CD14-positive monocyte (primary cell): ENCODE results near the gene TOMM5. TPM values are rescaled to one million over a fixed set of nuclear protein-coding genes. Genes with fewer than 3 reads are reported as not detected.
A peak's percentile ranks its signal among the peaks of the same experiment; 100 is the strongest.

Experiments
- DNase-seq, 3 donors: peaks; one replicate each; pipeline ENCODE4 v3.0.0-alpha.2; 2011 to 2022
- H2AFZ ChIP-seq: 2 replicates; pipeline ENCODE4 v1.6.0; 2012; ENCODE audit warnings: mild to moderate bottlenecking, low read depth, low read length, inconsistent platforms; ENCODE audit not compliant: insufficient read depth, poor library complexity, severe bottlenecking
- H3K27ac ChIP-seq, 2 donors: 1 replicate in 1 of 2; 2 replicates in 1 of 2; pipeline ENCODE4 v1.5.1; 2012 to 2013; ENCODE audit warnings: low read length in 2 of 2, control low read depth in 1 of 2, inconsistent platforms in 1 of 2, low read depth in 1 of 2, mild to moderate bottlenecking in 1 of 2
- H3K27me3 ChIP-seq, 2 donors: one replicate each; pipeline versions ENCODE4 v1.6.0 to v1.6.1; 2011 to 2013; ENCODE audit warnings: low read length in 2 of 2; ENCODE audit not compliant: control insufficient read depth in 2 of 2, insufficient read depth in 2 of 2
- H3K36me3 ChIP-seq, 2 donors: replicated peaks in 1 of 2; 1 replicate in 1 of 2; 2 replicates in 1 of 2; pipeline versions ENCODE4 v1.5.1 to v1.6.1; 2012 to 2013; ENCODE audit warnings: low read length in 2 of 2, control low read depth in 1 of 2, inconsistent platforms in 1 of 2, mild to moderate bottlenecking in 1 of 2; ENCODE audit not compliant: insufficient read depth in 2 of 2, control insufficient read depth in 1 of 2
- H3K4me1 ChIP-seq, 2 donors: 1 replicate in 1 of 2; 2 replicates in 1 of 2; pipeline versions ENCODE4 v1.5.1 to v1.6.1; 2012 to 2013; ENCODE audit warnings: low read length in 2 of 2, control low read depth in 1 of 2, inconsistent platforms in 1 of 2, mild to moderate bottlenecking in 1 of 2, moderate library complexity in 1 of 2; ENCODE audit not compliant: insufficient read depth in 2 of 2, control insufficient read depth in 1 of 2
- H3K4me2 ChIP-seq: replicated peaks from 2 replicates; pipeline ENCODE3; 2012; ENCODE audit warnings: low read length, moderate library complexity, mild to moderate bottlenecking; ENCODE audit not compliant: poor library complexity, severe bottlenecking; ENCODE audit errors: extremely low read depth
- H3K4me3 ChIP-seq, 3 experiments: fragments of 200-600 bp in 1 of 3; sonication (generic) in 1 of 3; replicated peaks in 1 of 3; 1 replicate in 2 of 3; 2 replicates in 1 of 3; pipeline ENCODE4 v1.5.1; 2011 to 2013; ENCODE audit warnings: low read length in 3 of 3, mild to moderate bottlenecking in 3 of 3, control low read depth in 2 of 3, low read depth in 2 of 3, inconsistent platforms in 1 of 3, moderate library complexity in 1 of 3
- H3K79me2 ChIP-seq: 2 replicates; pipeline ENCODE4 v1.6.0; 2012; ENCODE audit warnings: mild to moderate bottlenecking, control low read depth, inconsistent platforms, low read length, moderate library complexity; ENCODE audit not compliant: insufficient read depth
- H3K9ac ChIP-seq: 2 replicates; pipeline ENCODE4 v1.6.0; 2017; ENCODE audit warnings: low read length, mild to moderate bottlenecking; ENCODE audit not compliant: insufficient read depth, poor library complexity, severe bottlenecking
- H3K9me3 ChIP-seq, 2 donors: replicated peaks in 1 of 2; 1 replicate in 1 of 2; 2 replicates in 1 of 2; pipeline versions ENCODE4 v1.5.1 to v1.6.1; 2012 to 2013; ENCODE audit warnings: low read length in 2 of 2, control low read depth in 1 of 2; ENCODE audit not compliant: control insufficient read depth in 1 of 2, insufficient read depth in 1 of 2
- H4K20me1 ChIP-seq: 2 replicates; pipeline ENCODE4 v1.6.0; 2012; ENCODE audit warnings: mild to moderate bottlenecking, low read length, control low read depth, moderate library complexity; ENCODE audit not compliant: insufficient read depth
- H3K27ac Mint-ChIP-seq, 7 donors: one replicate each; pipeline ENCODE4 v1.8.0; 2020; ENCODE audit warnings: mild to moderate bottlenecking in 7 of 7, mixed read lengths in 7 of 7, moderate library complexity in 6 of 7, inconsistent platforms in 2 of 7
- H3K27me3 Mint-ChIP-seq, 3 donors: one replicate each; pipeline ENCODE4 v1.8.0; 2021 to 2022; ENCODE audit warnings: low read depth in 3 of 3, mild to moderate bottlenecking in 3 of 3, mixed read lengths in 3 of 3, moderate library complexity in 3 of 3, inconsistent platforms in 1 of 3
- H3K36me3 Mint-ChIP-seq, 2 donors: one replicate each; pipeline ENCODE4 v1.8.0; 2020; ENCODE audit warnings: mixed read lengths in 2 of 2, inconsistent platforms in 1 of 2, mild to moderate bottlenecking in 1 of 2
- H3K4me1 Mint-ChIP-seq: one replicate; pipeline ENCODE4 v1.8.0; 2020; ENCODE audit warnings: mild to moderate bottlenecking, mixed read lengths
- H3K4me3 Mint-ChIP-seq, 2 donors: one replicate each; pipeline ENCODE4 v1.8.0; 2020; ENCODE audit warnings: mild to moderate bottlenecking in 2 of 2, mixed read lengths in 2 of 2, moderate library complexity in 1 of 2
- H3K9me3 Mint-ChIP-seq, 7 donors: one replicate each; pipeline ENCODE4 v1.8.0; 2020 to 2022; ENCODE audit warnings: mixed read lengths in 7 of 7, mild to moderate bottlenecking in 6 of 7, moderate library complexity in 6 of 7, inconsistent platforms in 2 of 7
- CTCF ChIP-seq: fragments of 200-600 bp; IDR thresholded peaks from one replicate; pipeline ENCODE4 v1.8.0; 2022; ENCODE audit warnings: antibody characterized with exemption, mild to moderate bottlenecking
- WGBS: methylation state at CpG from one replicate; pipeline ENCODE4 v1.1.5; 2013; ENCODE audit warnings: missing lambda C conversion rate; ENCODE audit not compliant: insufficient coverage; 5-methylcytosine and 5-hydroxymethylcytosine counted together
- intact Hi-C, 2 donors: fragments of 100-400 bp; cut with micrococcal nuclease; formaldehyde crosslinking; loops; one replicate each; pipeline versions ENCODE4 v1.15.0 to v1.15.1; 2023
- polyA plus RNA-seq, 3 donors: library from polyadenylated mRNA; depleted of rRNA in 1 of 3; unstranded in 2 of 3; stranded (reverse) in 1 of 3; fragments of 300-500 nt in 2 of 3; fragments of >200 nt in 1 of 3; fragmentation: Illumina TruSeq in 2 of 3; gene quantifications; 1 replicate in 2 of 3; 2 replicates in 1 of 3; pipeline ENCODE4 v1.2.3, GENCODE V29; 2012 to 2021

The TOMM5 gene
- polyA plus RNA-seq, 3 donors = 35.0 to 117 (median 112) TPM

- Histone ChIP-seq H3K36me3 (no peaks in the 10 kb centered on the region), H3K9me3 (no peaks in the 10 kb centered on the region), H2AFZ (no peak overlapping the region), H3K79me2 (peaks cover 9% of the 10 kb centered on the region), H3K9ac (no peak overlapping the region), H3K4me3 (no peak overlapping the region), H3K27ac (no peak overlapping the region), H3K4me2 (no peak overlapping the region), H3K27me3 (peaks cover 0 to 4% of the 10 kb centered on the region in 2 donors), H4K20me1 (peaks cover 4% of the 10 kb centered on the region), H3K4me1 (peaks cover 16 to 17% of the 10 kb centered on the region in 2 donors)
- no peak for DNase-seq
- WGBS = 89% methylated on average over 1 of the region's 2 CpGs
- intact Hi-C loops = loop anchor here in 1 of 2 donors (10.0 kb wide), 2 partner anchors 308 to 472 kb away; partner anchors contain the start of genes SLC25A51 and ZCCHC7
- H3K9me3 Mint-ChIP-seq = no peaks in the 10 kb centered on the region
- H3K4me1 Mint-ChIP-seq = peaks cover 17% of the 10 kb centered on the region
- no peaks in the 10 kb centered on the region for H3K36me3 Mint-ChIP-seq
- H3K27ac Mint-ChIP-seq = no peak overlapping the region
- peaks cover 6 to 13% (median 11%) of the 10 kb centered on the region in 3 donors for H3K27me3 Mint-ChIP-seq
- TF ChIP-seq CTCF = no peak
- H3K4me3 Mint-ChIP-seq = no peak overlapping the region
Observed at GRCh38 chr9:37596504-37596903, 4.1 kb upstream of the TOMM5 start.

- peaks cover 0 to 2% of the 10 kb centered on the region in 2 donors for H3K36me3 ChIP-seq
- peaks cover 28 to 32% of the 10 kb centered on the region in 2 donors for H3K4me1 ChIP-seq
- H3K4me1 Mint-ChIP-seq = peaks cover 34% of the 10 kb centered on the region
- no peaks in the 10 kb centered on the region for H3K9me3 Mint-ChIP-seq
- no peak for DNase-seq
- intact Hi-C loops = loop anchor here (5.0 to 10.0 kb wide), 4 partner anchors 127 to 469 kb away; partner anchors contain the start of genes ZBTB5 (in 2 of the 2), DCAF10 (in 1 of the 2), SLC25A51 (in 1 of the 2) and ZCCHC7 (in 1 of the 2)
- no peak overlapping the region for H3K27ac ChIP-seq
- no peak overlapping the region for H3K27ac Mint-ChIP-seq
- no peak overlapping the region for H3K4me3 Mint-ChIP-seq
- 100% methylated on average over 2 of the region's 6 CpGs for WGBS
- peaks cover 0 to 4% of the 10 kb centered on the region in 2 donors for H3K27me3 ChIP-seq
- no peaks in the 10 kb centered on the region for H3K9me3 ChIP-seq
- TF ChIP-seq CTCF = no peak
- H2AFZ ChIP-seq = peak overlapping the region; percentile 60
- H3K4me2 ChIP-seq = peak overlapping the region; percentile 55
- peaks cover 6 to 11% (median 7%) of the 10 kb centered on the region in 3 donors for H3K27me3 Mint-ChIP-seq
- peaks cover 15% of the 10 kb centered on the region for H4K20me1 ChIP-seq
- H3K36me3 Mint-ChIP-seq = peaks cover 4 to 5% of the 10 kb centered on the region in 2 donors
- peaks cover 30% of the 10 kb centered on the region for H3K79me2 ChIP-seq
- H3K9ac ChIP-seq = no peak overlapping the region
- H3K4me3 ChIP-seq = peak overlapping the region in 1 of 3 experiments; percentile 31
Observed at GRCh38 chr9:37593883-37594448, 1.6 kb upstream of the TOMM5 start.
